GM18867 (cell line): ENCODE data around the gene TSFM.
"Not testable (repeated sequence)": the region's sequence is repeated elsewhere in the genome, so short reads cannot be mapped to it uniquely, and the experiment has no call there.

ENCODE experiments used
- ATAC-seq: cut with Tn5 transposase; IDR thresholded peaks from one replicate; pipeline ENCODE4 v1.9.1; 2021; ENCODE audit warnings: mild to moderate bottlenecking, moderate library complexity; ENCODE audit not compliant: unreplicated experiment

The TSFM gene

DNA sequence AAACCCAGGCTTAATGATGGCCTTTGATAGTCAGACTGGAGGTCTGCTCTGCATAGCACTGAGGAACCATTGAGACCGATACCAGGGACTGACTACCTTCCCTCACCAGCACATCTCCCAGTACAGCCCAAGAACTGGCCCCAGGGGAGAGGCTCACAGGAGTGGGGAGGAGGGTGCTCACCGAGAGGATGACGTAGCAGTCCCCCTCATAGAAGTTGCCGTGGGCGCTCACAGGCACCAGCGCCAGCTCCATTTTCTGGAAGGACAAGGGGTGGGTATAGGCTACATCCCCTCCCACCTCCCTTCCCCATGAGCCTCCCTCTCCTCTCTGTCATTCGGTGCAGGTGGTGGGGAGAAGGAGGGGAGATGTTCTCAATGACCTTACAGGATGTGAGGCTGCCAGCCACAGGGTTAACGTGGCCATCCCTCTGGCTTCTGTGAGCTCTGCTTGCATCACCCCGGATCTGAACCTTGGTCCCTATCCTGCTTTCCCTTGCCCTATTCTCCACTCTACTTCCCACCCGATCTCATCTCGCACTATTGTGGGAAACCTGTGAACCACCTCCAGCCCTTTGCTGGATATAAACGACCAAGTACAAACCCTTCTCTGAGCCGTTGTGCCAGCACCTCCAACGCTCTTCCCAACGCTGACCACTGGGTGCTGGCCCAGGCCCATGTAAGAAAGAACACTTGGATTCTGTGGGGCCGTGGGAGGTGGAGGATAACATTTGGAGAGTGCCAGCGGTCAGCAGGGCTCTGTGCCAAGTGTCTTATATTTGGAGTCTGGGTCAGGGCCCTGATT, 31.6 kb downstream of the TSFM start:
- no peak for ATAC-seq

DNA sequence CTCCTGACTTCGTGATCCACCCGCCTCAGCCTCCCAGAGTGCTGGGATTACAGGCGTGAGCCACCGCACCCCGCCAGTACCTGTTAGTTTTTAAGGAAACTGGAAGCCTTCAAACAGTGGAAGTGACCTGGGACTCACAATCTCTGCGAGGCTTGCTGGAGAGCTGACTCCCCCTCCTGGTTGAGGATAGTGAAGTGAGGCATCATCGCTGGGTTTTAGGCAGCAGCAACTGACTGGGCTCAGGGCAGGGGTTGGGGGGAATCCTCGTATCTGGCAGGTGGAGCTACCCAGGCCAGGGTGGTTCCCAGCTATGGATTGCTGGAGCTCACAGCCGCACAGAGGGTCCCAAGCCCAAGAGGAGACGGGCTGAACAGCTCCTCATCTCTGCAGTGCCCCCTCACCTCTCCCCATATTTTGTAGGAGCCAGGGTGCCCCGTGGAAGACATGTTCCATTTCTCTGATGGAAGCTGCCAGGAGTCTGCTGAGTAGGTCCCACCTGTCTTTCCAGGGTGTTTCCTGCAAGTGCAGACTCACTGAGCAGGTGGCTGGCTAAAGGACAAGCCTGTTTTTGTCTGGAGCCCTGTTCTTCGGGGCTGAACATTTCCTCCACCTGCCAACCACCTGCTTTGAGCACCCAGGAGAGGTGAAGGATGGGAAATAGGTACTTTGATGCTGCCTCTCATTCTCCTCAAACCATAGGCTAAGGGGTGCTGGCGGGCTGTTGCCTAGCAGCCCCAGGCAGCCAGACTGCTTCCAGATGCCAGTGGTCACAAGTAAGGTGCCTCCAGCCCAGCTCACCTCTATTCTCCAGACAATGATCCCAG, 32.8 kb downstream of the TSFM start:
- ATAC-seq: no peak

DNA sequence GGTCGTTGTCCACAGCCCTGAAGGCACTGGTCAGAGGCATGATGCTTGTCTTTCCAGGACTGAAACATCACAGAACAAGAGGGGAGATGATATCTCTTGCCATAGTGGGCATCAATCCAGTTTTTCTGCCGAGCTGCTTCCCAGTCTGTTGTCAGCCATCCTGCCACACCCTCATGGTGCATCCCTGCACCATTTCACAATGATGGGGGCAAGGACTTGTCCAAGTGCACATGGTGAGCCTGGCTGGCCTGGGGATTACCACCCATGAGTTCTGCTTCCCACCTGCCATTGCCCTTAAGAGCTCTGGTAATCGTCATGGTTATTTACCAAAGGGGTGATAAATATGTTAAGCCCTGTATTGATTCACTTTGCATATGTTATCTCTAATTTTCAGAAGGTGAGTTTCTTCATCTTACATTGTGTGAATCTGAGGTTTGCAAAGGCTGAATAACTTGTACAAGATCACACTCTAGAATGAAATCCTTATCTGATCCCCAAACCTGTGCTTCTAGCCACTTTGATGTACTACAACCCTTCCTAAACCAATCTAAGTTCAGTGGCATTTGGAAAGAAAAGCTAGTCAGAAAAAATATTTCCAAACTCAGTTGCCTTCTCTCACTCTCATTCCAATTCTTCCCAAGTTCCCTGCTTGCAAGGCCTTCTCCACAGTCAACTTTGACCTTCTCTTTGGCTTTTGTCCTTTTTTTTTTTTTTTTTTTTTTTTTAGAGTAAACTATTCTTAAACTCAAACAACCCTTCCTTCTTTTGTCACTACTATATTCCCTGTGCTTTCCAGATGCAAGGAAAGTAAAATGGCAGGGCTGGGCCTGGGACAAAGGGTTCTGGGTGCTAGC, 33.6 kb downstream of the TSFM start:
- ATAC-seq: no peak

DNA sequence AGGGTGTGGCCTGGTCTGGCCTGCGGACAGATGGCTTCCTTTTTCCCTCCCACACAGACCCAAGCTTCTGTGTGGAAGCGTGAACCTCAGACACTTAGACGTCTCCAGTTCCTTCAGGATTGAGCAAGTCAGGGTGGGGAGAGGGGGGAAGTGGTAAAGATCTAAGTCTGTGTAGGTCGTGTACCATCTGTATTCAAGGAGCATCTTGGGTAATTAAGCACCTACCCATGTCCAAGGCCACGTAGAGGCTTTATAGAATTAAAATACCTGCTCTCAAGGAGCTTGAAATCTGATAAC, 34.2 kb downstream of the TSFM start:
- no peak for ATAC-seq

DNA sequence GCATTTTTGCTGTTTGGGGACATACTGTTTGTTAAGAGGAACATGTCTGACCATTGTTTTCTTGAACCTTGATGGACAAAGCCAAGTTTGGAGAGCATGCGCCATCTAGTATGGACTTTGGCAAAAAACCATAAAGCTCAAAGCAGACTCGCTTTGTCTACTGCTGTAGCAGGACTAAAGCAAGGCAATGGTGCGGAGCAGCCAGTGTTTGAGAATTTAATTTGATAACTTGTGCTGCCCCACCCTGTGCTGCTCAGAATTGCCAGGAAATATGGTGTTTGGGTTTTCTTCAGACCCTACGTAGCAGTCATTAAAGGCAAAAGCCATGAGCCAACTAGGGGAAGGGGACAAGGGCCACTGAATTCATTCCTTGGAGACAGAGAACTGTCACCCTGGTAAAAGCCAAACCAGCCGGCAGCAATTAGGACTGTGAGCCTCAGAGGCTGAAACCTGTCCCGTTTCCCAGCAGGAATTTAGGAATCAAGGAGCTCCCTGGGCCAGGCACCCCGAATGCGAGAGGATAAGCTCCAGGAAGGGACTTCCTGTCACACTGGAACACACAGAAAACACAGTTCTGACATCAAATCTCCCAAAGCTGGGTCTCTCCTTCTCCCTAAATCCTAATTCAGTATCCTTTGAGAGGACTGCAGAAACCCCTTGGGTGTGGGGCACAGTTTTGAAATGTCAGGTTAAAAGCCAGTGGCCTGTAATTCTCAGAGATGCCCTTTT, 34.8 kb downstream of the TSFM start:
- no peak for ATAC-seq

DNA sequence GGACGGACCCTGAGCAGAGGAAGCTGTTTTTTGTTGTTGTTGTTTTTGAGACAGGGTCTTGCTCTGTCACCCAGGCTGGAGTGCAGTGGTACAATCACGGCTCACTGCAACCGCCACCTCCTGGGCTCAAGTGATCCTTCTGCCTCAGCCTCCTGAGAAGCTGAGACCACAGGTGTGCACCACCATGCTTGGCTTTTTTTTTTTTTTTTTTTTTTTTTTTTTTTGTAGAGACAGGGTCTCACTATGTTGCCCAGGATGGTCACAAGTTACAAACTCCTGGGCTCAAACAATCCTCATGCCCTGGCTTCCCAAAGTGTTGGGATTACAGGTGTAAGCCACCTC, 35.4 kb downstream of the TSFM start:
- ATAC-seq: not testable (repeated sequence)

DNA sequence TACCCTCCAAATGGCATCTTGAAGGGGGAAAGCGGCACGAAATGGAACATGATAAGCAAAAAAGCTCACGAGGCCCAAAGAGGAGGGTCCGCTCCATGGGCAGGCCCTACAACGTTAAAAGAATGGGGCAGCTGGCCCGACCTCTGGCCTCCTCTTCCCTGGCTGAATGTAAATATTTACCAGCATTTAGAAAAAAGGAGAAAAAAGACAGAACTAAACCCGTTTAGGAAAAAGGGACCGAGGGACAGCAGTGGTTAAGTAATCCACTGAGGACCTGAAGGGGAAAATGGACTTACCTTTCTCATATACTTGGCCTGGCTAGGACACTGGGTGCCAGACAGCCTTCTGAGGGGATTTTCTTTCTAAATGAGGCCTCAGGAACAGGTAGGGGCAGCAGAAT, 37.5 kb downstream of the TSFM start:
- ATAC-seq: not testable (repeated sequence)

DNA sequence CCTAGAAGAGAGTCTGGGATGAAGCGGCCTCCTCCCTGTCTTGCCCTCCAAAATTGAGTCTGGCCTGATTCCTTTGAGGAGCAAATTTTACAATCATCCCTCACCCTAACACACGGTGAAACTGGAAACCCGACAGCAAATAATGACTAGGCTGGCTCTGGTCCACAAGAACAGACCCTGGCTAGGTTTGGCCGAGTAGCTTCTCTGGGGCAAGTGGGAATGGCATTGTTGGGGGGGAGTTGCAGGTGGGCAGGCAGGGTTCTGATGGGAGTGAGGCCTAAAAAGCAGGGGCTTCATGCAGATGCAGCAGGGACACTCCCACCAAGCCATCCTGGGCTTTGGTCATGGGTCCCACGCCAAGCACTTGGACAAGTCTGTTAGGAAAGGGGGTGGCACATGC, 38.4 kb downstream of the TSFM start:
- ATAC-seq: not testable (repeated sequence)

DNA sequence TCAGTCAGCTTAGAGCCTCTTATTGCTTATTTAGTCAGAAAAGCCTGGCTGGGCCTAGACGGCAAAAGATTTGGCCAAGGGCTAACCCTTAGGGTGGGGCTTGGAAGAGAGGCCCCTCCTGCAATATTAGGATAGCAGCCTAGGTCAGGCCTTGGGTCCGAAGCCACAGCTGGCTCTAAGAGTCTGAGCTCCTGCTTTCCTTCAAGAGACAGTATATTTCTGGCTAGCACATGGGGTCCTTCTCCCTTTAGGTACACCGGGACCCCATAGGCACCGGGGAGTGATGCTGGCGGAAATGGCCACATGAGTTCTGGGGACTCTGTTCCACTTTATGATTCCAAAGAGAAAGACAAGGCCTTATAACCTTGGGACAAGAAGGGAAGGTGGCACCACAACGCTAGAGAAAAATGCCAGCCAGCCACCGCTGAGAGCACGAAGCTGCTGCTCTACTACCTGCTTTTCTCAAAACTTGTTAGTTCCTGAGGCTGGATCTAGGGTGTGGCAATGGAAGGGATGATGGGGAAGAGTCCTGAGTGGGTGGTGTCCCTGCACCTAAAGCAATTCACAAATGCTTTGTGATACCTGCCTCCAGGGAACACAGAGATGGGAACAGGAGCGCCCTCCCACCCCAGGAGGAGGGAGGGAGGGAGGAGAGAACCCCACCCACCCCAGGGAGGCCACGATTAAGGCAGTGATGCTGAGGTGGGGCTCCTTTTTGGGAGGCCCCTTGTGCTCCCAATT, 39.1 kb downstream of the TSFM start:
- ATAC-seq: no peak

DNA sequence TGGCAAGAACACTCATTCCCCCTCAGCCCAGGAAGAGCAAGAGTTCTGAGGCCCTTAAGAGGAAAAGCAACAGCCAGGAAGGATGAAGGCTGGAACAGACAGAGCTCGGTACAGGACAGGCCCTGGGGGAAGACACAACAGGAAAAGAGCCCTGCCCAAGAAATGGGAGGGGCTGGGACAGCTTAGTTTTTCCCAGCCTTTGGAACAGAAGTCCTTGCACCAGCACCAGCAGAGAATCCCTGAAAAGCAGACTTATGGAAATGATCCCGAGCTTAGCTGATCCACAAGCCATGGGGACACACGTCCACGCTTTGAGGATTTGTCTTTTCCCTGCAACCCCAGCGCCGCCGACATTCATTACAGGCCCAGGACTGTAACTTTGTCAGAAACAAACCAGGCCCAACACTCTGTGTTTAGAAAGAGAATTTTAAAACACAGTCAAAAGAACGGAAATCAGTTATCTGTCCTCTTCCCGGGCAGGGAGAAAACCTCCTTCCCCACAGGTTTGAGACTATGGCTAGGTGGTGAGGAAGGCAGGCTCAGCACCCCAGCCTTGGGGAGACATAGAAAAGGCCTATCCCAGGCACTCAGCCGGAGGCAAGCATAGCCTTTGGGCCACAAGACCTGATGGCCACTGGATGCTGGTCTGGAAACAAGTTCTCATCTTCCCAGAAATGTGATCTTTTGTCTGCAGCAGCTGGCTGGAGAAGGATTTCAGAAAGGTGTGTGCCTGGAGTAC, 40.0 kb downstream of the TSFM start:
- no peak for ATAC-seq

DNA sequence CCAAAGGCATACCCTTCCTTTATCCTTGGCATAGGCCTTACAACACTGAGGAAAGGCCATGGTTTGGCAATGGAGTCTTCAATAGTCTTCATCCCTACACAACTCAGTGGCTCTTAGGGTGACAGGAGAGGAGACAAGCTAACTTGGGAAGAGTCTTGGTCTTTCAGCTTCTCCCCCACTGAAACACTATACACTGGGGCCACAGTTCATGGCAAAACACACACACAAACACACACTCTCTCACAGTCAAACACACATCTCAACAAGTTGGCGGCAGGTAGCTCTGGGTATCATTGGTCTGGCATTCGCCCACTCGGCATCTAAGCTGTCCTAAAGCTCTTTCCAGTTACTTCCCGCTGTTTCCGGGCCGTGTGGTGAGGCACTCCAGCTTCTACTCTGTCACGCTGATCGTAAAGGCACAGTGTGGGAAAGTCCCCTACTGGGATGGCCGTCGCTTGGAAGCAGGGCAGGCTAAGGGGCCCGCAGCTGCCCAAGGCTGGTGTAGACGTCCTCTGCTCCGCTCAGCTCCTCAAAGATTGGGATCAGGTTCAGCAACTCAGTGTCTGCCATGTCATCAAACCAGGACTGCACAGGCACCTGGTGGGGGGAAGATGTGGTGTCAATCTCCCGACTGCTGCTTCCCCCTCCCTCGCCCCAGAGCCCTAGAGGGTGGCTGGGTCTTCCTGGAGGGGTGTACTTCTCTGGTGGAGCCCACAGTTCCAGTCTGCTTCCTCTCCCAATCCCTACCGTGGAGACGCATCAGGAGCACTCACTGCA, 40.7 kb downstream of the TSFM start:
- ATAC-seq: no peak

DNA sequence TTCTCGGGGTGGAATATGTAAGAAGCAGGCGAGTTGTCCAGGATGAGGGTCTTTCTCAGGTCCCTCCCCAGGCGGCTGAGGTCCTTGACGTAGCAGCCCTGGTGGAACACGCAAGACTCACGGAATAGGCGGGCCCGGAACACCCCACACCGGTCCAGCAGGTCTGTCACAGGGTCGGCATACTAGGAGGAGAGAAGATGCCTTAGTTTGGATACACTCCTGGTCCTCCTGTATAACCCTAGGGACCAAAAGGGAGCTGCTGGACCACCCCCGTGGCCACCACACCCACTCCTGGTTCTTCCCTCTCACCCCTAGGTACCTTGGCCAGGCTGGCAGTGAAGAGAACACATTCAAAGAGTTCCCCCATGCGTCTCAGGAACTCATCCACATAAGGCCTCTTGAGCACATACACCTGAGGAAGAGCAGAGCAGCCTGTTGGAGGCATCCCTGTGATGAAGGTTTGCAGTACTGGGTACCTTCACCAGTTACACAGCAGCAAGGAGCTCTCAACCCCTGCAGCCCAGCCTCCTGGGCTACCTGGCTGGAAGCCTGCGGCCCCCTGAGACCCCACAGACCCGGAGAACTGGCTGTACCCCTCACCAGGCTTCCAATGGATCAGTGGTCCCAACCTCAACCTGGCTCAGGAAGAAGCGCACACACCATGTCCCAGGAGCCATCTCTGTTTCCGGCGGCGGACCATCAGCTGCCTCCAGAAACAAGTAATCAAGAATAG, 41.5 kb downstream of the TSFM start:
- ATAC-seq: no peak

DNA sequence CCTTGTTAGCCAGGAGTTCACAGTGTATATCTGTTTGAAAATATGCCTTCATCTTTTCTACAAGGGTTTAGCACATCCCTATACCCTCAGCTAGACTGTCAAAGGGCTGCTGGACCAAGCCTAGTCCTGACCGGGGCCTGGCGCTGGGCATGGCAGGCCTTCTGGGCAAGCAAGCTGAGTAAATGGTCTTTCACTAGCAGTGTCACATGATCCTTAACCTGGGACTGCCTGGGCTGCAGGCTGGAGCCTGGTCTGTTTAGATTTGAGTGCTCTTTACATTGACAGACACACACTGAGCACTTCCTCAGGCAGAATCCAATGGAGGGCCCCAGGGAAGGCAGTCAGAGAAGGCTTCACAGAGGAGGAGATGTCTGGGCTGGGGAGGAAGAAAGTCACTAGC, 42.9 kb downstream of the TSFM start:
- no peak for ATAC-seq

DNA sequence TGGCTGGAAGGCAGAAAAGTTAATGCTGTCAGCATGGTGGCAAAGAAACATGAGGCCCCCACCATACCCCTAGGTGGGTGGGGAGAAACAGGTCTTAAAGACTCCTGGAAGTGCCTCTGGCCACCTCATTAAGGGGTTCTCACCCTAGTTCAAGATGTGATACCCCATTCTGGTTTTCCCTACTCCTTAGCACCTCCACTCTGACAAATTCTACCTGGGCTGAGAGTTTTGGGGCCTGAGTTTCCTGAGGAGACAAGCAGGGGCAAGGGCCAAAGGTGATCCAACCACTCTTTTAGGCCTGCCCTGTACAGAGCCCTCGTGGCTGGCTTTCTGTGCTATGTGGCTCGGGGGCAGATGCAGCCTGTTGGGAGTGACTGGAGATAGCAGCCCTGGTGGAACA, 43.8 kb downstream of the TSFM start:
- ATAC-seq: no peak

DNA sequence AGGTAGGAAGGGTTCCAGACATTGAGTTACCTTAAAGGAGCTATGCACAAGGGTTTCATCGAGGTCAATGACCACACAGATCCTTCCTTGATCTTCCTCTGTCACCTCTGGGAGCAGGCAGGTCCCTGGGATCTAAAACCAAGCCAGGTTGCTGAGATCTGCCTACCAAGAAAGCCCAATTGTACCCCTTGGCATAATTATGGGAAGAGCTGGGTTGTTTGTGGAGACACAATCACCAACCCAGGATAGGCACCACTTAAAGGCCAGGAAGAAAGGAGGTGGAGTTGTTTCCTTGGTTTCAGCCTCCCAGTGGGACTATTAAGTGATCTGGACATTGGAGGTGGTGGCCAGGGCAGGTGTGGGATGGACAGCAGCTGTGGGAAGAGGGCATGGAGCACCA, 44.4 kb downstream of the TSFM start:
- ATAC-seq: no peak

DNA sequence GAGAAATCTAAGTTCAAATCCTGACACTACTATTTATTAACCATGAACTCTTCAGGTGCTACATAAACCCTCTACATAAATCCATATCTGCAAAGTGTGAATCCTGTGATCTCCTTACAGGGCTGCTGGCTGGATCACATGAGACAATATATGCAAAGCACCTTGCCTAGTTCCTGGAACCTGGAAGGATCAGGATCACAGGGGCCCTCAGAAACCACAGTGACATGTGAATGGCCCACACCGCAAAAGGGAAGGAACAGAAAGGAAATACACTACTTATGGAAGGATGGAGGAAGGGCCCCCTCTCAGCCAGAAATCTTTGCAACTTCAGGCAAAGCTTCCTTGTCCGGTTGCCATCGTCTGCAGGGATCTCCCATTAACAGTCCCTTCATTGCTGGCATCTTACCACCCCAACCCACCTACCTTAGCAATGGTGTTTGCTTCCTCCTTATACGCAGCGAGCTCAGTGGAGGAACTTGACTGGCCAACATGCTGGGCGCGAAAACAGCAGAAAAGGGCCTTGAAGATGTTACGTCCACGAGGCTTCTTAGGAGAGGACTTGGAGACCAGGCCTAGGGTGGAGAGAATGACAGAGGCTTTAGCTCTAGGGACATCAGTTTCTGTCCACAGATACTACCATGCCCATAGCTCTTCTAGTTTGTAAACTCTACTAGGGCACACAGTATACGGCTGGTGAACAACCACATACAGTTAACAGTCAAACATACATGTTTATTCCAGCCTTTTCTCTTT, 46.6 kb downstream of the TSFM start:
- no peak for ATAC-seq

DNA sequence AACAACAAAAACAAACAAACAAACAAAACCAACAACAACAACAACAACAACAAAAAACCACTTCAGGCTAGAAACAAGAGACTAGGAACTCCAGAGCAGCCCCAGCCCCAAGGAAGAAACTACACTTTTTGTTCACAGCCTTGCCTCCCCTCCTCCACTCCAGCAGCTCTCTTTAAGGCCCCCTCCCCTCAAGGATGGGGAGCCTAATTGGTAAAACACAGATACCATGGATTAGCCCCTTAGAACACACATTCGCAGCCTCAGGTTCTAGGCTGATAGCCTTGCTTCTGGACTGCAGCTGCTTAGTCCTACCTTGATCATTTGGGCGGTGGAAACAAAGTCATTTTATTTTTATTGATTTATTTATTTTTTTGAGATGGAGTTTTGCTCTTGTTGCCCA, 47.8 kb downstream of the TSFM start:
- ATAC-seq: no peak

DNA sequence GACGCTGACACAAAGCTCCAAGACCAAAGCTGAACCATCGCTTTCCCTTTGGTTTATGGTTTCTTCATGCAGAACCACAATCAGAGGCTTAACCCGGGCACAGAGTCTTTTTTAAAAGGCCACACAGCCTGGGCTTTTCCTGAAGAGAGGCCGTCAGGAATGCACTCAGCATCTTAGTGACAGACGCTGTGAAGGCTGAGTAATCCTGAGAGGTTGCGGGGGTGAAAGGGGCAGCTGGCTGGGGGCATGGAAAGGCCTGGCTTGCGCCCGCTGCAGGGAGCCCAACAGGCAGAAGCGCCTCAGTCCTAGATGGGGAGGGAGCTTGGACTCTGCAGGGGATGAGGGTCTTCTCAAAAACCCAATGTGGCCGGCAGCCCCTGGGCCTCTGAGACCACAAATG, 50.4 kb downstream of the TSFM start:
- no peak for ATAC-seq
